Transverse colon (tissue), 4 donors: ENCODE results near the gene GIMAP8. TPM values are rescaled to one million over a fixed set of nuclear protein-coding genes. Genes with fewer than 3 reads are reported as not detected.

Experiments used
- DNase-seq: peaks from one replicate; pipeline ENCODE4 v3.0.0-alpha.2; 2019
- H3K27ac ChIP-seq, 4 donors: fragments of 200-600 bp; sonication (generic); 2 replicates each; pipeline ENCODE4 v1.5.1; 2016 to 2018; ENCODE audit warnings: inconsistent platforms in 4 of 4
- H3K27me3 ChIP-seq: fragments of 200-600 bp; sonication (generic); 2 replicates; pipeline ENCODE4 v1.5.1; 2017; ENCODE audit warnings: inconsistent platforms
- H3K36me3 ChIP-seq, 4 donors: fragments of 200-600 bp; sonication (generic); 2 replicates each; pipeline ENCODE4 v1.5.1; 2017 to 2019; ENCODE audit warnings: inconsistent platforms in 4 of 4
- H3K4me1 ChIP-seq, 4 donors: fragments of 200-600 bp; sonication (generic); 2 replicates each; pipeline ENCODE4 v1.5.1; 2017 to 2020; ENCODE audit warnings: inconsistent platforms in 4 of 4
- H3K4me3 ChIP-seq, 4 donors: fragments of 200-600 bp; sonication (generic); 1 replicate in 1 of 4; 2 replicates in 3 of 4; pipeline versions ENCODE4 v1.5.1 to v1.6.1; 2017 to 2019; ENCODE audit warnings: inconsistent platforms in 4 of 4
- H3K9me3 ChIP-seq, 2 donors: fragments of 200-600 bp; sonication (generic); 2 replicates each; pipeline ENCODE4 v1.5.1; 2017 to 2019; ENCODE audit warnings: inconsistent platforms in 2 of 2
- CTCF ChIP-seq, 5 experiments: fragments of 200-600 bp in 3 of 5; fragments of 450-650 bp in 2 of 5; sonication (generic) in 3 of 5; IDR thresholded peaks; 1 replicate in 2 of 5; 2 replicates in 3 of 5; pipeline ENCODE4 v1.5.1; 2016 to 2017; ENCODE audit warnings: antibody characterized with exemption in 5 of 5, inconsistent platforms in 3 of 5, mild to moderate bottlenecking in 2 of 5, moderate library complexity in 1 of 5
- EP300 ChIP-seq: sonication (generic); formaldehyde crosslinking; IDR thresholded peaks from one replicate; pipeline ENCODE4 v1.6.1; 2017; ENCODE audit warnings: antibody characterized with exemption, low read depth
- POLR2A ChIP-seq: fragments of 450-650 bp; IDR thresholded peaks from one replicate; pipeline ENCODE4 v1.6.1; 2016; ENCODE audit warnings: antibody characterized with exemption, mild to moderate bottlenecking, moderate library complexity
- POLR2AphosphoS5 ChIP-seq, 3 donors: sonication (generic); formaldehyde crosslinking; IDR thresholded peaks; one replicate each; pipeline ENCODE4 v1.6.1; 2016; ENCODE audit warnings: antibody characterized with exemption in 3 of 3
- WGBS, 2 donors: methylation state at CpG; one replicate each; pipeline ENCODE4 v1.1.5; 2018; ENCODE audit warnings: low coverage in 1 of 2; 5-methylcytosine and 5-hydroxymethylcytosine counted together
- in situ Hi-C, 4 donors: fragments of 200-750 bp; cut with MboI; loops; one replicate each; pipeline versions ENCODE4 v1.15.0 to v1.15.1; 2017; ENCODE audit warnings: low sequenced_read_pairs in 3 of 4, low pct_ligation_motif_present in 1 of 4, low pct_unique_long_range_greater_than_20kb in 1 of 4
- intact Hi-C: fragments of 100-400 bp; cut with DNase I; formaldehyde crosslinking; loops from one replicate; pipeline ENCODE4 v1.15.1; 2023; ENCODE audit warnings: low total_unique reads
- total RNA-seq, 4 donors: library from RNA; depleted of rRNA; stranded (reverse); fragments of >200 nt; gene quantifications; one replicate each; pipeline ENCODE4 v1.1.0, GENCODE V29; 2016

GIMAP8 gene
- 1 to 10 TPM; 1.5 to 4.3 (median 2.9) TPM for total RNA-seq

GRCh38 chr7:150450491-150451001, at the start of gene GIMAP8:
Gene GIMAP8 (plus strand): TSS chr7:150450630. CDS start chr7:150466699, 16,069 bp downstream.
- intact Hi-C loops (no loop called here), in situ Hi-C loops (loop anchor here in 2 of 4 donors (10.0 to 25.0 kb wide), 2 partner anchors 287 to 294 kb away; partner anchors contain the start of gene GIMAP5 (in 1 of the 2))
- H3K36me3 ChIP-seq: no peaks in the 10 kb centered on the region
- TF ChIP-seq POLR2A (peak; percentile 22), POLR2AphosphoS5 (IDR thresholded peaks at IDR 0.05) (peak in 2 of 3 donors; percentile 5 to 11), EP300 (no peak), CTCF (IDR thresholded peaks at IDR 0.05) (no peak)
- no peaks in the 10 kb centered on the region for H3K27me3 ChIP-seq
- H3K27ac ChIP-seq: peak within 1 kb of the TSS; percentile 70 to 83 (median 74)
- peak within 1 kb of the TSS in 3 of 4 donors; percentile 19 to 47 (median 26) for H3K4me3 ChIP-seq
- H3K9me3 ChIP-seq: no peaks in the 10 kb centered on the region
- 50 to 55% methylated on average over 9 to 22 of the region's 22 CpGs for WGBS, 2 donors
- H3K4me1 ChIP-seq: peaks cover 0 to 24% (median 13%) of the 10 kb centered on the region in 4 donors
- DNase-seq: peak; percentile 48

GRCh38 chr7:150400788-150401423, 49.5 kb upstream of the GIMAP8 start:
- intact Hi-C loops: no loop called here

GRCh38 chr7:150401424-150401790, 49.0 kb upstream of the GIMAP8 start:
- TF ChIP-seq EP300 (no peak), POLR2A (no peak), POLR2AphosphoS5 (IDR thresholded peaks at IDR 0.05) (no peak), CTCF (IDR thresholded peaks at IDR 0.05) (no peak)
- H3K9me3 ChIP-seq: no peaks in the 10 kb centered on the region
- in situ Hi-C loops (loop anchor here in 3 of 4 donors (25.0 kb wide), 1 partner anchor 89 kb away; the partner anchor contains the start of genes ACTR3C (in 3 of the 3) and LRRC61 (in 3 of the 3)), intact Hi-C loops (no loop called here)
- H3K4me3 ChIP-seq: no peak overlapping the region
- H3K27ac ChIP-seq: no peak overlapping the region
- H3K4me1 ChIP-seq: peaks cover 8 to 35% (median 31%) of the 10 kb centered on the region in 4 donors
- no peaks in the 10 kb centered on the region for H3K36me3 ChIP-seq
- 85% methylated on average over 1 of the region's 1 CpG; no CpG with 5 or more reads in 1 of the 2 donors for WGBS, 2 donors
- H3K27me3 ChIP-seq: no peaks in the 10 kb centered on the region
- DNase-seq: no peak

More at GRCh38 chr7:150400788-150401423, 49.5 kb upstream of the GIMAP8 start:
- H3K27me3 ChIP-seq: no peaks in the 10 kb centered on the region
- H3K9me3 ChIP-seq: no peaks in the 10 kb centered on the region
- TF ChIP-seq CTCF (IDR thresholded peaks at IDR 0.05) (no peak), EP300 (no peak), POLR2AphosphoS5 (IDR thresholded peaks at IDR 0.05) (no peak), POLR2A (no peak)
- DNase-seq: peak; percentile 6
- H3K4me1 ChIP-seq: peaks cover 8 to 30% (median 26%) of the 10 kb centered on the region in 4 donors
- in situ Hi-C loops: loop anchor here in 3 of 4 donors (25.0 kb wide), 1 partner anchor 89 kb away; the partner anchor contains the start of genes ACTR3C (in 3 of the 3) and LRRC61 (in 3 of the 3)
- H3K27ac ChIP-seq: no peak overlapping the region
- no peaks in the 10 kb centered on the region for H3K36me3 ChIP-seq
- no peak overlapping the region for H3K4me3 ChIP-seq
- WGBS, 2 donors: 79% methylated on average over 15 of the region's 15 CpGs; no CpG with 5 or more reads in 1 of the 2 donors

- DNase-seq: no peak
- H3K27ac ChIP-seq: peak overlapping the region; percentile 95 to 99 (median 98)
- H3K4me3 ChIP-seq: no peak overlapping the region
- no peaks in the 10 kb centered on the region for H3K27me3 ChIP-seq
- TF ChIP-seq POLR2AphosphoS5 (IDR thresholded peaks at IDR 0.05) (no peak), POLR2A (no peak), CTCF (IDR thresholded peaks at IDR 0.05) (no peak), EP300 (no peak)
- H3K4me1 ChIP-seq: peaks cover 8 to 40% (median 37%) of the 10 kb centered on the region in 4 donors
- H3K9me3 ChIP-seq: no peaks in the 10 kb centered on the region
- H3K36me3 ChIP-seq: no peaks in the 10 kb centered on the region
- WGBS, 2 donors: 93 to 100% methylated on average over 1 to 7 of the region's 7 CpGs
- in situ Hi-C loops (loop anchor here in 3 of 4 donors (25.0 kb wide), 1 partner anchor 90 kb away; the partner anchor contains the start of genes ACTR3C (in 3 of the 3) and LRRC61 (in 3 of the 3)), intact Hi-C loops (no loop called here)
Measured at GRCh38 chr7:150401861-150402631, 48.4 kb upstream of the GIMAP8 start.
